IMR-90 (cell line): Measurements from ENCODE around the gene EMC1. TPM values are rescaled to one million over a fixed set of nuclear protein-coding genes. Genes with fewer than 3 reads are reported as not detected.

Source experiments
- ATAC-seq: fragments of 200-7000 bp; cut with Tn5 transposase; 2 replicates; pipeline ENCODE4 v1.9.1; 2020; ENCODE audit warnings: low read depth, mild to moderate bottlenecking, moderate library complexity
- BruUV-seq: library from RNA; stranded (reverse); fragments of 400-500 nt; replicated peaks from 2 replicates; lab custom pipeline; 2021; lab: Mats Ljungman, UMichigan
- CTCF ChIA-PET: fragments of 300-600 bp; formaldehyde crosslinking; extraction: SDS; loops from one replicate; lab custom pipeline; 2021; ENCODE audit warnings: antibody characterized with exemption; lab: Yijun Ruan, JAX
- POLR2A ChIA-PET: fragments of 300-600 bp; sonication (Branson Sonifier 250); formaldehyde crosslinking; loops from one replicate; lab custom pipeline; 2022; ENCODE audit warnings: antibody characterized with exemption; ENCODE audit not compliant: unreplicated experiment; lab: Charles Lee
- DNase-seq: peaks from one replicate; pipeline ENCODE4 v3.0.0; 2013
- H2AFZ ChIP-seq: replicated peaks from 2 replicates; pipeline ENCODE3; 2013; ENCODE audit warnings: low read length, mild to moderate bottlenecking; ENCODE audit not compliant: poor library complexity
- H2AK5ac ChIP-seq: 2 replicates; pipeline ENCODE4 v1.6.1; 2013; ENCODE audit warnings: low read depth, low read length, inconsistent platforms
- H2AK9ac ChIP-seq: replicated peaks from 2 replicates; pipeline ENCODE3; 2013; ENCODE audit warnings: mild to moderate bottlenecking, low read depth, low read length, moderate library complexity; ENCODE audit not compliant: poor library complexity
- H2BK120ac ChIP-seq: 2 replicates; pipeline ENCODE4 v1.6.1; 2013; ENCODE audit warnings: low read depth, low read length, inconsistent platforms
- H2BK15ac ChIP-seq: 3 replicates; pipeline ENCODE4 v1.6.1; 2013; ENCODE audit warnings: low read depth, low read length, inconsistent platforms
- H2BK20ac ChIP-seq: 2 replicates; pipeline ENCODE4 v1.6.1; 2013; ENCODE audit warnings: low read depth, mild to moderate bottlenecking, inconsistent platforms, low read length, moderate library complexity
- H2BK5ac ChIP-seq: 2 replicates; pipeline ENCODE4 v1.6.1; 2013; ENCODE audit warnings: mild to moderate bottlenecking, low read depth, low read length, inconsistent platforms; ENCODE audit not compliant: poor library complexity, severe bottlenecking
- H3K14ac ChIP-seq: replicated peaks from 2 replicates; pipeline ENCODE4 v1.6.1; 2013; ENCODE audit warnings: low read depth, low read length, inconsistent platforms
- H3K18ac ChIP-seq: 2 replicates; pipeline ENCODE4 v1.6.1; 2013; ENCODE audit warnings: low read depth, low read length, control low read depth
- H3K23ac ChIP-seq: 2 replicates; pipeline ENCODE4 v1.6.1; 2013; ENCODE audit warnings: low read depth, low read length, inconsistent platforms
- H3K27ac ChIP-seq: 2 replicates; pipeline ENCODE4 v1.5.1; 2013; ENCODE audit warnings: mild to moderate bottlenecking, control low read depth, low read length; ENCODE audit not compliant: insufficient read depth
- H3K27me3 ChIP-seq: 2 replicates; pipeline ENCODE4 v1.6.1; 2013; ENCODE audit warnings: low read length; ENCODE audit not compliant: control insufficient read depth, insufficient read depth
- H3K36me3 ChIP-seq: 2 replicates; pipeline ENCODE4 v1.6.1; 2013; ENCODE audit warnings: low read length, mixed read lengths; ENCODE audit not compliant: control insufficient read depth, insufficient read depth
- H3K4ac ChIP-seq: 2 replicates; pipeline ENCODE4 v1.6.1; 2013; ENCODE audit warnings: low read depth, low read length, inconsistent platforms
- H3K4me1 ChIP-seq: 2 replicates; pipeline ENCODE4 v1.6.1; 2013; ENCODE audit warnings: low read length, mixed read lengths; ENCODE audit not compliant: control insufficient read depth, insufficient read depth
- H3K4me2 ChIP-seq: 2 replicates; pipeline ENCODE4 v1.6.1; 2013; ENCODE audit warnings: low read depth, mild to moderate bottlenecking, control low read depth, low read length, moderate library complexity
- H3K4me3 ChIP-seq: 2 replicates; pipeline ENCODE4 v1.5.1; 2013; ENCODE audit warnings: low read depth, mild to moderate bottlenecking, control low read depth, low read length, moderate library complexity; ENCODE audit not compliant: insufficient read depth
- H3K56ac ChIP-seq: 2 replicates; pipeline ENCODE4 v1.6.1; 2013; ENCODE audit warnings: low read length, inconsistent platforms; ENCODE audit not compliant: insufficient read depth; ENCODE audit errors: extremely low read depth
- H3K79me1 ChIP-seq, 2 experiments: 2 replicates each; pipeline ENCODE4 v1.6.1; 2013; ENCODE audit warnings: low read length in 2 of 2, inconsistent platforms in 1 of 2, low read depth in 1 of 2
- H3K9ac ChIP-seq: 2 replicates; pipeline ENCODE4 v1.6.1; 2013; ENCODE audit warnings: low read depth, low read length, control low read depth
- H3K9me1 ChIP-seq: 2 replicates; pipeline ENCODE4 v1.6.1; 2013; ENCODE audit warnings: low read length, inconsistent platforms; ENCODE audit not compliant: insufficient read depth
- H3K9me3 ChIP-seq: 2 replicates; pipeline ENCODE4 v1.6.1; 2013; ENCODE audit warnings: low read length; ENCODE audit not compliant: control insufficient read depth, insufficient read depth
- H4K20me1 ChIP-seq: 2 replicates; pipeline ENCODE4 v1.6.1; 2013; ENCODE audit warnings: low read length, inconsistent platforms; ENCODE audit not compliant: insufficient read depth
- H4K5ac ChIP-seq: 2 replicates; pipeline ENCODE4 v1.6.1; 2013; ENCODE audit warnings: mild to moderate bottlenecking, low read depth, low read length, control low read depth
- H4K8ac ChIP-seq, 2 experiments: 2 replicates each; pipeline ENCODE4 v1.6.1; 2013; ENCODE audit warnings: low read depth in 2 of 2, low read length in 2 of 2, control low read depth in 1 of 2, inconsistent platforms in 1 of 2
- H4K91ac ChIP-seq: 2 replicates; pipeline ENCODE4 v1.6.1; 2013; ENCODE audit warnings: low read depth, low read length, inconsistent platforms; ENCODE audit not compliant: insufficient read depth
- BHLHE40 ChIP-seq: fragments of 150-350 bp; IDR thresholded peaks from 2 replicates; pipeline ENCODE4 v1.6.1; 2016; ENCODE audit warnings: mild to moderate bottlenecking, low read depth, low read length
- CEBPB ChIP-seq: IDR thresholded peaks from 2 replicates; pipeline ENCODE4 v1.6.1; 2012; ENCODE audit warnings: low read depth, low read length, improper control_type of control experiment
- CHD1 ChIP-seq: IDR thresholded peaks from 2 replicates; pipeline ENCODE4 v1.6.1; 2012; ENCODE audit warnings: low read depth, low read length, improper control_type of control experiment
- CTCF ChIP-seq: conservative IDR thresholded peaks from 2 replicates; pipeline ENCODE4 v1.5.1; 2012; ENCODE audit warnings: mild to moderate bottlenecking, low read depth, low read length, improper control_type of control experiment
- ELK1 ChIP-seq: fragments of 150-350 bp; IDR thresholded peaks from 2 replicates; pipeline ENCODE4 v1.6.1; 2016; ENCODE audit warnings: low read depth, mild to moderate bottlenecking, low read length, moderate library complexity, borderline replicate concordance
- FOS ChIP-seq: fragments of 150-350 bp; IDR thresholded peaks from 2 replicates; pipeline ENCODE4 v1.6.1; 2016; ENCODE audit warnings: low read depth, low read length
- MAFK ChIP-seq: IDR thresholded peaks from 2 replicates; pipeline ENCODE4 v1.6.1; 2012; ENCODE audit warnings: low read depth, low read length, improper control_type of control experiment
- MAZ ChIP-seq: IDR thresholded peaks from 2 replicates; pipeline ENCODE4 v1.6.1; 2012; ENCODE audit warnings: low read depth, mild to moderate bottlenecking, low read length, improper control_type of control experiment, moderate library complexity, borderline replicate concordance
- MXI1 ChIP-seq: IDR thresholded peaks from 2 replicates; pipeline ENCODE4 v1.6.1; 2012; ENCODE audit warnings: low read depth, mild to moderate bottlenecking, low read length, moderate library complexity, borderline replicate concordance
- NFE2L2 ChIP-seq: fragments of 150-350 bp; IDR thresholded peaks from 2 replicates; pipeline ENCODE4 v1.6.1; 2016; ENCODE audit warnings: low read depth, mild to moderate bottlenecking, low read length
- POLR2A ChIP-seq: IDR thresholded peaks from 2 replicates; pipeline ENCODE4 v1.6.1; 2012; ENCODE audit warnings: mild to moderate bottlenecking, low read depth, low read length
- RAD21 ChIP-seq: IDR thresholded peaks from 2 replicates; pipeline ENCODE4 v1.6.1; 2012; ENCODE audit warnings: low read length, improper control_type of control experiment
- RCOR1 ChIP-seq: IDR thresholded peaks from 2 replicates; pipeline ENCODE4 v1.6.1; 2012; ENCODE audit warnings: mild to moderate bottlenecking, low read length, improper control_type of control experiment; ENCODE audit not compliant: insufficient replicate concordance
- RFX5 ChIP-seq: IDR thresholded peaks from 2 replicates; pipeline ENCODE4 v1.8.0; 2012; ENCODE audit warnings: low read depth, mild to moderate bottlenecking, low read length, moderate library complexity
- SMC3 ChIP-seq: fragments of 150-350 bp; IDR thresholded peaks from 2 replicates; pipeline ENCODE4 v1.6.1; 2016; ENCODE audit warnings: low read depth, mild to moderate bottlenecking, antibody characterized with exemption, low read length, moderate library complexity
- USF2 ChIP-seq: fragments of 150-350 bp; IDR thresholded peaks from 2 replicates; pipeline ENCODE4 v1.6.1; 2017; ENCODE audit warnings: mild to moderate bottlenecking, antibody characterized with exemption, low read length, low read depth
- WGBS, 2 experiments: methylation state at CpG; one replicate each; pipeline versions ENCODE4 v1.1.5 to v1.1.7; 2013; ENCODE audit warnings: missing lambda C conversion rate in 2 of 2; ENCODE audit not compliant: insufficient read length in 1 of 2; ENCODE audit errors: extremely low coverage in 2 of 2; 5-methylcytosine and 5-hydroxymethylcytosine counted together
- dilution Hi-C: fragments of 300-500 bp; cut with HindIII; formaldehyde crosslinking; loops from one replicate; pipeline ENCODE4 v1.14.3; 2018; ENCODE audit warnings: low sequenced_read_pairs; ENCODE audit not compliant: unreplicated experiment
- in situ Hi-C: fragments of 300-500 bp; cut with MboI; formaldehyde crosslinking; loops from 3 replicates; pipeline ENCODE4 v1.14.3; 2019; ENCODE audit warnings: low sequenced_read_pairs, inconsistent platforms, mixed read lengths
- intact Hi-C: fragments of 100-400 bp; cut with micrococcal nuclease; formaldehyde crosslinking; loops from 2 replicates; pipeline ENCODE4 v1.10.0; 2022
- polyA plus RNA-seq, 3 experiments: library from polyadenylated mRNA; depleted of rRNA; stranded (reverse); fragments of >200 nt; gene quantifications; 2 replicates each; pipeline ENCODE4 v1.2.3, GENCODE V29; 2012; ENCODE audit warnings: low replicate concordance in 1 of 3
- total RNA-seq: library from RNA; depleted of rRNA; stranded (reverse); fragments of >200 nt; gene quantifications from 2 replicates; pipeline ENCODE4 v1.2.3, GENCODE V29; 2012

EMC1 gene
- total and polyA plus RNA-seq, 2 of the 4 experiments (the other 2 are of a cell fraction): 65.4 to 114 TPM

DNA sequence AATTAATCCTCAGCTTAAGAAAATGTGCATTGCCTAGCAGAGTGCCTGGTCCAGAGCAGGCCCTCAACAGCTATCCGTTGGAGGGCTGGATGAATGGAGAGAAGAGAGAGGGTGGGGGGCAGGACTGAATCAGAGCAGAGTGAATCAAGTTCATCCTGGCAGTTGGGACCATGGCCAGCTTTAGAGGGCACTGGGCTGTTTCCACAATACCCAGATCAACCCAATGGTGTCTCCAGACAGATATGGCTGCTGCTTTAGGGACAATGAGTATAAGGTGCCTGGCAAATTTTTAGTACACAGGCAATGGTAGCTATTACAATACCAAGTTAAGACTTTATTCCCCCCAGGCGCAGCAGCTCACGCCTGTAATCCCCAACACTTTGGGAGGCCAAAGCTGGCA is 17.1 kb downstream of the EMC1 start:
- intact Hi-C loops: no loop called here
- H3K56ac ChIP-seq: no peak overlapping the region
- no peak overlapping the region for H2BK120ac ChIP-seq
- CTCF ChIA-PET: no interaction called here
- H2AK9ac ChIP-seq: no peak overlapping the region
- H3K36me3 ChIP-seq: peaks cover 62% of the 10 kb centered on the region
- H3K9ac ChIP-seq: no peak overlapping the region
- BruUV-seq: no TSS peak
- H2AK5ac ChIP-seq: no peak overlapping the region
- TF ChIP-seq CHD1 (no peak), RFX5 (no peak), POLR2A (no peak), BHLHE40 (no peak), ELK1 (no peak), USF2 (no peak), CTCF (no peak), CEBPB (no peak), FOS (no peak), MXI1 (no peak), MAZ (no peak), NFE2L2 (no peak), MAFK (no peak), SMC3 (no peak), RCOR1 (no peak), RAD21 (no peak)
- no peak for ATAC-seq
- H3K4me2 ChIP-seq: no peak overlapping the region
- DNase-seq: no peak
- POLR2A ChIA-PET: no interaction called here
- H4K20me1 ChIP-seq: peaks cover 8% of the 10 kb centered on the region
- no peak overlapping the region for H3K14ac ChIP-seq
- peaks cover 11% of the 10 kb centered on the region; the same call in 1 of the 2 replicates for H3K4me1 ChIP-seq
- dilution Hi-C loops: no loop called here
- H2BK15ac ChIP-seq: no peak overlapping the region
- H2AFZ ChIP-seq: no peak overlapping the region
- H3K79me1 ChIP-seq: peaks cover 2 to 18% of the 10 kb centered on the region in 2 experiments; a peak in 3 of 4 replicates
- no CpG with 5 or more reads among the region's 3 CpGs for WGBS, 2 experiments
- no peak overlapping the region for H4K91ac ChIP-seq
- in situ Hi-C loops: no loop called here
- no peak overlapping the region for H3K27ac ChIP-seq
- H3K4me3 ChIP-seq: no peak overlapping the region
- H3K9me3 ChIP-seq: no peaks in the 10 kb centered on the region
- H2BK20ac ChIP-seq: no peak overlapping the region
- no peak overlapping the region for H4K5ac ChIP-seq
- H3K18ac ChIP-seq: no peak overlapping the region
- H3K27me3 ChIP-seq: no peaks in the 10 kb centered on the region
- no peak overlapping the region for H2BK5ac ChIP-seq
- no peak overlapping the region for H4K8ac ChIP-seq
- no peak overlapping the region for H3K23ac ChIP-seq
- H3K4ac ChIP-seq: no peak overlapping the region
- peaks cover 7% of the 10 kb centered on the region; the same call in 1 of the 2 replicates for H3K9me1 ChIP-seq
